HepG2 (cell line): ENCODE results near the gene SHTN1. TPM values are rescaled to one million over a fixed set of nuclear protein-coding genes. Genes with fewer than 3 reads are reported as not detected.

Experiments used
- ATAC-seq: fragments of 200-7000 bp; cut with Tn5 transposase; 3 replicates; pipeline ENCODE4 v1.9.1; 2020; ENCODE audit warnings: mild to moderate bottlenecking, moderate library complexity
- BruUV-seq: library from RNA; stranded (reverse); fragments of 400-500 nt; replicated peaks from 2 replicates; lab custom pipeline; 2021; lab: Mats Ljungman, UMichigan
- CTCF ChIA-PET: fragments of 300-600 bp; formaldehyde crosslinking; extraction: SDS; loops from one replicate; lab custom pipeline; 2021; ENCODE audit warnings: low total read pairs, inconsistent platforms, low intra/inter-chr PET ratio; lab: Yijun Ruan, JAX
- POLR2A ChIA-PET: fragments of 350-600 bp; sonication (Branson Sonifier 250); formaldehyde crosslinking; loops from one replicate; lab custom pipeline; 2020; ENCODE audit warnings: antibody characterized with exemption, inconsistent platforms; lab: Yijun Ruan, JAX
- DNase-seq: peaks from one replicate; pipeline ENCODE4 v3.0.0-alpha.2; 2015; ENCODE audit warnings: low spot score
- FAIRE-seq: peaks from 3 replicates; lab custom pipeline; 2011; peaks lifted over from hg19 to GRCh38; lab: Jason Lieb, UNC
- H2AFZ ChIP-seq: one replicate; pipeline ENCODE4 v1.6.1; 2011; ENCODE audit warnings: low read length, inconsistent platforms
- H3K27ac ChIP-seq: fragments of 300-600 bp; 3 replicates; pipeline ENCODE4 v1.8.0; 2011; ENCODE audit warnings: mixed run types, mild to moderate bottlenecking, mixed read lengths, low read length, inconsistent platforms; ENCODE audit not compliant: insufficient read depth; ENCODE audit errors: extremely low read length
- H3K27me3 ChIP-seq, 2 experiments: fragments of 200-600 bp in 1 of 2; 2 replicates in 1 of 2; 3 replicates in 1 of 2; pipeline versions ENCODE4 v1.6.0 to v1.8.0; 2011; ENCODE audit warnings: low read length in 2 of 2, mild to moderate bottlenecking in 2 of 2, moderate library complexity in 2 of 2, inconsistent platforms in 1 of 2; ENCODE audit not compliant: insufficient read depth in 2 of 2, control insufficient read depth in 1 of 2
- H3K36me3 ChIP-seq, 2 experiments: fragments of 200-600 bp in 1 of 2; replicated peaks in 1 of 2; 2 replicates in 1 of 2; 3 replicates in 1 of 2; pipeline versions ENCODE4 v1.5.1 to v1.8.0; 2011; ENCODE audit warnings: low read length in 2 of 2, inconsistent platforms in 1 of 2; ENCODE audit not compliant: insufficient read depth in 2 of 2, control insufficient read depth in 1 of 2
- H3K4me1 ChIP-seq: 2 replicates; pipeline ENCODE4 v1.5.1; 2012; ENCODE audit warnings: low read length, inconsistent platforms; ENCODE audit not compliant: insufficient read depth
- H3K4me2 ChIP-seq: 2 replicates; pipeline ENCODE4 v1.6.0; 2011; ENCODE audit warnings: low read depth, low read length, inconsistent platforms
- H3K4me3 ChIP-seq, 3 experiments: fragments of 200-600 bp in 1 of 3; sonication (generic), shearing (Covaris generic) in 1 of 3; replicated peaks in 1 of 3; 2 replicates each; pipeline ENCODE4 v1.5.1; 2011 to 2016; ENCODE audit warnings: low read length in 3 of 3, inconsistent platforms in 2 of 3, low read depth in 2 of 3, mild to moderate bottlenecking in 2 of 3, control low read depth in 1 of 3, mixed read lengths in 1 of 3; ENCODE audit not compliant: insufficient read depth in 1 of 3
- H3K79me2 ChIP-seq: one replicate; pipeline ENCODE4 v1.6.1; 2011; ENCODE audit warnings: low read length, inconsistent platforms; ENCODE audit not compliant: insufficient read depth
- H3K9ac ChIP-seq: 2 replicates; pipeline ENCODE4 v1.6.0; 2011; ENCODE audit warnings: mild to moderate bottlenecking, low read depth, low read length, inconsistent platforms; ENCODE audit not compliant: insufficient read depth
- H3K9me3 ChIP-seq: 2 replicates; pipeline ENCODE4 v1.5.1; 2012; ENCODE audit warnings: mild to moderate bottlenecking, low read length
- H4K20me1 ChIP-seq: 2 replicates; pipeline ENCODE4 v1.6.0; 2011; ENCODE audit warnings: inconsistent platforms, mild to moderate bottlenecking, low read length, moderate library complexity; ENCODE audit not compliant: insufficient read depth
- ARID2 ChIP-seq: sonication (generic); formaldehyde crosslinking; IDR thresholded peaks from 2 replicates; pipeline ENCODE4 v1.8.1; 2022; ENCODE audit warnings: mild to moderate bottlenecking, missing genetic modification reagents, borderline replicate concordance
- ELF1 ChIP-seq: sonication (generic); formaldehyde crosslinking; IDR thresholded peaks from 2 replicates; pipeline ENCODE4 v1.4.0; 2020; ENCODE audit warnings: missing genetic modification reagents
- FOXK2 ChIP-seq: fragments of 450-650 bp; IDR thresholded peaks from 2 replicates; pipeline ENCODE4 v1.6.1; 2016
- GPN1 ChIP-seq: sonication (generic); formaldehyde crosslinking; IDR thresholded peaks from 2 replicates; pipeline ENCODE4 v1.5.1; 2020; ENCODE audit warnings: missing genetic modification reagents, borderline replicate concordance
- HNRNPUL1 ChIP-seq: fragments of 200-400 bp; formaldehyde crosslinking; IDR thresholded peaks from 2 replicates; pipeline ENCODE4 v1.6.1; 2017; ENCODE audit warnings: low read depth, mild to moderate bottlenecking, low read length, moderate library complexity
- YEATS4 ChIP-seq: sonication (generic); formaldehyde crosslinking; IDR thresholded peaks from 2 replicates; pipeline ENCODE4 v1.4.0; 2020; ENCODE audit warnings: missing genetic modification reagents, borderline replicate concordance
- ZNF720 ChIP-seq: sonication (generic); formaldehyde crosslinking; IDR thresholded peaks from 2 replicates; pipeline ENCODE4 v1.4.0; 2020; ENCODE audit warnings: missing genetic modification reagents
- WGBS: methylation state at CpG from one replicate; pipeline ENCODE4 v1.1.6; 2017; ENCODE audit warnings: low lambda C conversion rate; 5-methylcytosine and 5-hydroxymethylcytosine counted together
- in situ Hi-C: cut with HindIII; loops from 2 replicates; pipeline ENCODE4 v1.10.0; 2017; ENCODE audit warnings: low pct_unique_long_range_greater_than_20kb; ENCODE audit not compliant: extremely low pct_ligation_motif_present
- intact Hi-C: fragments of 100-400 bp; cut with micrococcal nuclease; formaldehyde crosslinking; loops from one replicate; pipeline ENCODE4 v1.10.0; 2022; ENCODE audit not compliant: unreplicated experiment
- polyA plus RNA-seq, 8 experiments: library from polyadenylated mRNA; depleted of rRNA in 3 of 8; stranded (reverse) in 7 of 8; unstranded in 1 of 8; fragments of >200 nt; fragmentation: Illumina TruSeq in 4 of 8; extraction: Trizol in 4 of 8; gene quantifications; 2 replicates each; pipeline versions ENCODE4 v1.2.1 to v1.2.3, GENCODE V29; 2011 to 2016; ENCODE audit warnings: low read depth in 4 of 8, missing spikeins in 1 of 8, mixed read lengths in 1 of 8; ENCODE audit not compliant: insufficient read depth in 1 of 8
- total RNA-seq, 5 experiments: library from RNA; depleted of rRNA; stranded (reverse); fragments of >200 nt; fragmentation: Illumina TruSeq; extraction: Trizol; gene quantifications; 2 replicates each; pipeline ENCODE4 v1.2.3, GENCODE V29; 2016; ENCODE audit warnings: low read depth in 1 of 5

Gene SHTN1
- total and polyA plus RNA-seq, 2 of the 13 experiments (the other 11 are each of a cell fraction or from before 2014, with no cell fraction given): 11.3 to 15.6 TPM

DNA sequence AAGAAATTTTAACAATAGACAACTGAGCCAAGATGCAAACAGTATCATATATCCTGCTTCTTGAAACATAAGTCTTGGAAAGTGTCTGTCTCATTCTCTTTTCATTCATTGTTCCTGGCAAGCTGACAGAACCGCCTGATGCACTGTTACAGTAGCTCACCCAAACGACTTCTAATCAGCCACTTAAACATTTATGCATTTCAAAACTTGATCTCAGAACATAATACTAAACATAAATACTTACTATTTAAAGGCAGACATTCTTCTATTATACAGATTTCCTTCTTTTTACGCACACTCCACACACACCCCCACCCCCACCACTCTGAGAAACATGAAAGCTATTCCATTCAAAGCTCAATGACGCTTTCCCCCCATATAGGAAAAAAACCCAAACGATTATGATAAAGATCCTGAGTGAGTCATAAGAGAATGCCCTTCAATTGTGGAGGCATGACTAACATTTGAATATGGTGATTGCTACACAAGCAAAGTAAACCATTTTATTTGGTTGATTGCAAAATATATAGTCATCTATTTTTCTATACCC lies 30.5 kb downstream of the SHTN1 start:
- no peak for DNase-seq
- no peaks in the 10 kb centered on the region for H3K27me3 ChIP-seq
- no peak overlapping the region for H3K4me2 ChIP-seq
- CTCF ChIA-PET: no interaction called here
- intact Hi-C loops (no loop called here), in situ Hi-C loops (no loop called here)
- H3K27ac ChIP-seq: no peak overlapping the region
- no peak overlapping the region for H3K4me3 ChIP-seq
- H4K20me1 ChIP-seq: no peaks in the 10 kb centered on the region
- BruUV-seq: no TSS peak
- TF ChIP-seq FOXK2: no peak
- TF ChIP-seq GPN1 (CRISPR knock-in tag): no peak
- TF ChIP-seq HNRNPUL1: no peak
- no peak for TF ChIP-seq ZNF720 (CRISPR knock-in tag)
- TF ChIP-seq ELF1 (CRISPR knock-in tag): no peak
- no peak for TF ChIP-seq ARID2 (CRISPR knock-in tag)
- TF ChIP-seq, all 625 proteins: peak for 0
- POLR2A ChIA-PET: no interaction called here
- no peaks in the 10 kb centered on the region for H3K4me1 ChIP-seq
- H3K9ac ChIP-seq: no peak overlapping the region
- no peak overlapping the region for H2AFZ ChIP-seq
- 84% methylated on average over 5 of the region's 5 CpGs for WGBS
- FAIRE-seq (no peak), ATAC-seq (no peak)
- H3K79me2 ChIP-seq: peaks cover 1% of the 10 kb centered on the region
- H3K9me3 ChIP-seq: no peaks in the 10 kb centered on the region
- peaks cover 2 to 25% of the 10 kb centered on the region in 2 experiments; a peak in 3 of 5 replicates for H3K36me3 ChIP-seq

DNA sequence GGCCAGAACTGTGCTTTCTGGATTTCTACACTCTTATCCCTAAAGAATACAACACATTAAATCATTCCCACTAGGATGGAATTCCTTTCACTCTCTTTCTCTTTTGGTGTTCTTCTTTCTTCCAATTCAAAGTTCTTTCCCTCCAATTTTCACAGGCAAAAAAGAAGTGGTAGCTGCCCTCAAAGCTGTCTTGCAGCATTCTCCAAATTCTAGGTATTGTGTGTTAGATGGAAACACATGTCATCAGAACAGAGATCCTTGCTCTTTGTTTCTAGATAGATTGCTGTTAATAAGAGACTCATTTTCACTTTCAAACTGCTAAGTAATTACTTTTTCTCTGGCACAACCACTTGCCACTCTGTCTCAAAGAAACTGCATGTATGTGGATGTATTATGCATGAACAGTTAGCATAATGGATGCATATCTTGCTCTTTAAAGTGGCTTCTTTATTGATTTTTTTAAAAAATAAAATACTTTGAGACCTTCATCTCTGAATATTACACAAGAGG lies 31.0 kb downstream of the SHTN1 start:
- Histone ChIP-seq H2AFZ (no peak overlapping the region), H3K4me1 (no peaks in the 10 kb centered on the region), H3K9ac (no peak overlapping the region), H3K4me3 (no peak overlapping the region), H3K27ac (no peak overlapping the region), H4K20me1 (no peaks in the 10 kb centered on the region), H3K4me2 (no peak overlapping the region), H3K36me3 (peaks cover 2 to 24% of the 10 kb centered on the region in 2 experiments; a peak in 3 of 5 replicates), H3K27me3 (no peaks in the 10 kb centered on the region), H3K79me2 (no peaks in the 10 kb centered on the region), H3K9me3 (no peaks in the 10 kb centered on the region)
- ATAC-seq (no peak), DNase-seq (no peak), FAIRE-seq (no peak)
- in situ Hi-C loops (no loop called here), intact Hi-C loops (no loop called here)
- ChIA-PET CTCF (no interaction called here), POLR2A (no interaction called here)
- BruUV-seq: no TSS peak
- TF ChIP-seq ELF1 (CRISPR knock-in tag) (no peak), YEATS4 (CRISPR knock-in tag) (no peak)
